GM21723 (cell line): Measurements from ENCODE around the gene SETD2.

ENCODE experiments used
- ATAC-seq: cut with Tn5 transposase; IDR thresholded peaks from one replicate; pipeline ENCODE4 v1.9.1; 2021; ENCODE audit warnings: mild to moderate bottlenecking, moderate library complexity; ENCODE audit not compliant: unreplicated experiment

Gene SETD2

GRCh38 chr3:46970391-46971091 is 193.4 kb downstream of the SETD2 start:
- no peak for ATAC-seq

- ATAC-seq: no peak
Observed at GRCh38 chr3:46968783-46969428, 195.0 kb downstream of the SETD2 start.

- no peak for ATAC-seq
Observed at GRCh38 chr3:46966811-46967210, 197.1 kb downstream of the SETD2 start.
